T-cell (primary cell): ENCODE data around the gene PDCD7. TPM values are rescaled to one million over a fixed set of nuclear protein-coding genes. Genes with fewer than 3 reads are reported as not detected.
"Not testable (repeated sequence)": the region's sequence is repeated elsewhere in the genome, so short reads cannot be mapped to it uniquely, and the experiment has no call there.

Experiments used
- ATAC-seq, 4 experiments: fragments of 200-7000 bp in 3 of 4; fragments of 150-1000 bp in 1 of 4; cut with Tn5 transposase; replicated peaks in 1 of 4; 1 replicate in 3 of 4; 2 replicates in 1 of 4; pipeline ENCODE4 v1.10.0; 2021; ENCODE audit warnings: moderate library complexity in 3 of 4, mild to moderate bottlenecking in 2 of 4, moderate number of reproducible peaks in 1 of 4
- CTCF ChIA-PET, 2 donors: fragments of 300-600 bp; sonication (Branson Sonifier 250); formaldehyde crosslinking; loops; one replicate each; lab custom pipeline; 2022; ENCODE audit warnings: antibody characterized with exemption in 2 of 2; lab: Charles Lee
- POLR2A ChIA-PET, 2 donors: fragments of 300-600 bp; sonication (Branson Sonifier 250); formaldehyde crosslinking; loops; one replicate each; lab custom pipeline; 2022; ENCODE audit warnings: antibody characterized with exemption in 2 of 2; lab: Charles Lee
- DNase-seq, 35 experiments: peaks; one replicate each; pipeline versions ENCODE4 v3.0.0 to v3.0.0-alpha.2; 2013 to 2023
- H3K27ac ChIP-seq: one replicate; pipeline ENCODE4 v1.5.1; 2013; ENCODE audit warnings: low read length
- H3K27me3 ChIP-seq, 2 experiments: replicated peaks in 1 of 2; 1 replicate in 1 of 2; 2 replicates in 1 of 2; pipeline versions ENCODE4 v1.6.1 to v1.7.0; 2013; ENCODE audit warnings: low read length in 1 of 2, mixed read lengths in 1 of 2; ENCODE audit not compliant: control insufficient read depth in 2 of 2, insufficient read depth in 2 of 2; ENCODE audit errors: extremely low read depth in 1 of 2
- H3K36me3 ChIP-seq, 2 donors: 1 replicate in 1 of 2; 2 replicates in 1 of 2; pipeline versions ENCODE4 v1.6.1 to v1.7.0; 2013; ENCODE audit warnings: low read length in 1 of 2; ENCODE audit not compliant: control insufficient read depth in 2 of 2, insufficient read depth in 1 of 2; ENCODE audit errors: extremely low read depth in 1 of 2
- H3K4me1 ChIP-seq, 2 experiments: 1 replicate in 1 of 2; 2 replicates in 1 of 2; pipeline versions ENCODE4 v1.6.1 to v1.7.0; 2013; ENCODE audit warnings: low read length in 2 of 2, mixed read lengths in 1 of 2; ENCODE audit not compliant: insufficient read depth in 2 of 2, control insufficient read depth in 1 of 2; ENCODE audit errors: extremely low read depth in 1 of 2
- H3K4me3 ChIP-seq, 2 donors: 1 replicate in 1 of 2; 2 replicates in 1 of 2; pipeline versions ENCODE4 v1.5.1 to v1.7.0; 2013; ENCODE audit warnings: mild to moderate bottlenecking in 2 of 2, low read length in 1 of 2, moderate library complexity in 1 of 2; ENCODE audit not compliant: control insufficient read depth in 1 of 2; ENCODE audit errors: extremely low read depth in 1 of 2
- H3K9me3 ChIP-seq: 2 replicates; pipeline ENCODE4 v1.7.0; 2013
- H3K27ac Mint-ChIP-seq, 2 donors: one replicate each; pipeline ENCODE4 v1.8.0; 2020 to 2021; ENCODE audit warnings: mild to moderate bottlenecking in 2 of 2, mixed read lengths in 2 of 2
- H3K27me3 Mint-ChIP-seq, 2 donors: one replicate each; pipeline ENCODE4 v1.8.0; 2021 to 2022; ENCODE audit warnings: mixed read lengths in 2 of 2
- H3K36me3 Mint-ChIP-seq: one replicate; pipeline ENCODE4 v1.8.0; 2021; ENCODE audit warnings: mixed read lengths
- H3K4me1 Mint-ChIP-seq, 3 donors: one replicate each; pipeline ENCODE4 v1.8.0; 2020 to 2022; ENCODE audit warnings: mixed read lengths in 3 of 3, mild to moderate bottlenecking in 1 of 3
- H3K4me3 Mint-ChIP-seq, 3 donors: one replicate each; pipeline ENCODE4 v1.8.0; 2020 to 2022; ENCODE audit warnings: mild to moderate bottlenecking in 3 of 3, mixed read lengths in 3 of 3, moderate library complexity in 3 of 3
- H3K9me3 Mint-ChIP-seq, 3 donors: one replicate each; pipeline ENCODE4 v1.8.0; 2020 to 2022; ENCODE audit warnings: mixed read lengths in 3 of 3
- WGBS: methylation state at CpG from one replicate; pipeline ENCODE4 v1.1.5; 2013; ENCODE audit warnings: missing lambda C conversion rate; ENCODE audit not compliant: insufficient coverage; 5-methylcytosine and 5-hydroxymethylcytosine counted together
- total RNA-seq, 35 experiments: library from RNA in 6 of 35; stranded (reverse) in 6 of 35; fragments of 120-200 nt in 1 of 35; gene quantifications; one replicate each; pipeline versions ENCODE4 v1.2.1 to v1.2.4 and lab custom pipeline; 2013 to 2026

Gene PDCD7, protein sequence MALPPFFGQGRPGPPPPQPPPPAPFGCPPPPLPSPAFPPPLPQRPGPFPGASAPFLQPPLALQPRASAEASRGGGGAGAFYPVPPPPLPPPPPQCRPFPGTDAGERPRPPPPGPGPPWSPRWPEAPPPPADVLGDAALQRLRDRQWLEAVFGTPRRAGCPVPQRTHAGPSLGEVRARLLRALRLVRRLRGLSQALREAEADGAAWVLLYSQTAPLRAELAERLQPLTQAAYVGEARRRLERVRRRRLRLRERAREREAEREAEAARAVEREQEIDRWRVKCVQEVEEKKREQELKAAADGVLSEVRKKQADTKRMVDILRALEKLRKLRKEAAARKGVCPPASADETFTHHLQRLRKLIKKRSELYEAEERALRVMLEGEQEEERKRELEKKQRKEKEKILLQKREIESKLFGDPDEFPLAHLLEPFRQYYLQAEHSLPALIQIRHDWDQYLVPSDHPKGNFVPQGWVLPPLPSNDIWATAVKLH
- total RNA-seq, result 10 to 100 TPM; 33.2 to 43.6 (median 36.7) TPM
- 25.7 TPM for total RNA-seq (2013)
- total RNA-seq (lab: John Stamatoyannopoulos, UW), result 29.4 to 57.9 (median 44.7) reads per million in 29 experiments

DNA sequence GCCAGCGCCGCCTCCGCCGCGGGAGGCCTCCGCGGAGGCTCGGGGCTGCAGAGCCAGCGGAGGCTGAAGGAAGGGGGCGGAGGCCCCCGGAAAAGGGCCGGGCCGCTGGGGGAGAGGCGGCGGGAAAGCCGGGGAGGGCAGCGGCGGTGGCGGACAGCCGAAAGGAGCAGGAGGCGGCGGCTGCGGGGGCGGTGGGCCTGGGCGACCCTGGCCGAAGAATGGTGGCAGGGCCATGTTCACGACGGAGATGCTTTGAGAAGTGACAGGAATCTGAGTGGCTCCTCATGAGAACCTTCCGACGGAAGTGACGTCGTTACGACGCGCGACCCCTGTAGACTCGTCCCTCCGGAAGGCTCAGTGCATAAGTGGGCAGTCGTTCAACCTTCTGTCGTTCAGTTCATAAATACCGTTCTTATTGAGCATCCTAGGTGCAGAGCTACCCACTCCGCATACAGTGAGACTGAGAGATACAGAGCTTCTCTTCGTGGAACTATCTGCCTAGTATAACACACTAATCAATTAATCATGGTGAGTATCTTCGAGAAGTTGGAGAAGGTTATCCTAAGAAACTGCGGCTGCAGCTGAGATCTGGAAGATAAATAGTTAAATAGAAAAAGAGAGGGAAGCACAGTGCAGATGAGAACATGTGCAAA, at the start of gene PDCD7:
Gene PDCD7 (minus strand): TSS at position 261 of the 653 bp plus-strand sequence. CDS start 27 bp downstream, at position 234.
- H3K27ac Mint-ChIP-seq, result peak within 1 kb of the TSS; percentile 84 to 90

DNA sequence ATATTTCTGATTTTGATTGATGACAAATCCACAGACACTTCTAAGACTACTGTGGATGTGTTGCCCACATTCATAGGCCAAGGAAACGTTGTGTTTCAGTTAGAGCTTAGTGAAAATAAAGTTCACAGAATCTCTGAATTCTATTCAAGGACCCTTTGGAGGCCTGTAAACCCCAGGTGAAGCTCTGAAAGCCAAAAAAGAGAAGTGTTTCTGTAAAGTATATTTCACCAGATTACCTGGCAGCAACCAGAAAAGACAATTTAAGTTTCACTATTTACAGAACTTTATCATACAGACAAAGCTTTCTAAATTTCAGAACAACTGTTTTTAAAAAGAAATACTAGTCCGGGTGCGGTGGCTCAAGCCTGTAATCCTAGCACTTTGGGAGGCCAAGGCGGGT, 48.9 kb upstream of the PDCD7 start:
- no peaks in the 10 kb centered on the region for H3K9me3 ChIP-seq
- peaks cover 8% of the 10 kb centered on the region for H3K36me3 Mint-ChIP-seq
- no peak overlapping the region for H3K27ac ChIP-seq
- ATAC-seq (no peak), DNase-seq (no peak)
- peaks cover 37 to 45% (median 40%) of the 10 kb centered on the region in 3 donors for H3K4me1 Mint-ChIP-seq
- H3K36me3 ChIP-seq, result peaks cover 0 to 18% of the 10 kb centered on the region in 2 donors
- CTCF ChIA-PET, result interaction anchor here in 1 of 2 donors (0.6 to 0.7 kb wide), 2 partner anchors 10 to 688 kb away, joined by 6 to 8 read pairs; no protein-coding TSS in a partner anchor
- no peaks in the 10 kb centered on the region for H3K9me3 Mint-ChIP-seq
- H3K27me3 Mint-ChIP-seq, result no peaks in the 10 kb centered on the region
- POLR2A ChIA-PET, result interaction anchor here (0.6 to 1.2 kb wide), 4 partner anchors 48 to 752 kb away, joined by 3 to 4 read pairs (median 3); partner anchors contain the start of genes PDCD7 (in 1 of the 2) and RNU5B-1 (in 1 of the 2)
- H3K4me3 ChIP-seq, result no peak overlapping the region
- H3K27ac Mint-ChIP-seq, result peak overlapping the region in 1 of 2 donors; percentile 28
- H3K4me1 ChIP-seq, result peaks cover 15 to 17% of the 10 kb centered on the region in 2 experiments
- no peaks in the 10 kb centered on the region for H3K27me3 ChIP-seq
- H3K4me3 Mint-ChIP-seq, result peak overlapping the region; percentile 90 to 95 (median 93)
- 80% methylated on average over 3 of the region's 4 CpGs for WGBS

More for the DNA sequence above, at the start of gene PDCD7:
- Histone ChIP-seq H3K4me3 (peak within 1 kb of the TSS; percentile 55 to 90), H3K27ac (peak within 1 kb of the TSS; percentile 67), H3K4me1 (peaks cover 3 to 24% of the 10 kb centered on the region in 2 experiments), H3K36me3 (peaks cover 3 to 11% of the 10 kb centered on the region in 2 donors), H3K9me3 (no peaks in the 10 kb centered on the region), H3K27me3 (peaks cover 0 to 3% of the 10 kb centered on the region in 2 experiments)
- ChIA-PET POLR2A (interaction anchor here (0.5 to 0.9 kb wide), 4 partner anchors 15 to 52 kb away, joined by 3 to 4 read pairs (median 4); partner anchors contain the start of gene CLPX (in 1 of the 2)), CTCF (interaction anchor here in 1 of 2 donors (0.7 kb wide), 1 partner anchor 52 kb away, joined by 3 read pairs; the partner anchor contains the start of gene CLPX)
- ATAC-seq (peak; percentile 92 to 97 (median 94)), DNase-seq (peak; percentile 56 to 95 (median 83))
- Mint-ChIP-seq H3K27me3 (no peaks in the 10 kb centered on the region), H3K36me3 (peaks cover 18% of the 10 kb centered on the region), H3K9me3 (peaks cover 0 to 5% (median 0%) of the 10 kb centered on the region in 3 donors), H3K4me3 (peak within 1 kb of the TSS; percentile 89 to 95 (median 90)), H3K4me1 (peaks cover 34 to 38% (median 38%) of the 10 kb centered on the region in 3 donors)
- under 1% methylated on average over 41 of the region's 45 CpGs for WGBS

- not testable (repeated sequence) for H3K27me3 ChIP-seq, ATAC-seq, H3K36me3 Mint-ChIP-seq, H3K9me3 Mint-ChIP-seq, H3K27me3 Mint-ChIP-seq, H3K27ac Mint-ChIP-seq, H3K27ac ChIP-seq, H3K9me3 ChIP-seq, DNase-seq, H3K4me3 ChIP-seq
- ChIA-PET CTCF (interaction anchor here in 1 of 2 donors (0.6 to 0.7 kb wide), 2 partner anchors 9 to 689 kb away, joined by 6 to 8 read pairs; no protein-coding TSS in a partner anchor), POLR2A (interaction anchor here (0.6 to 1.2 kb wide), 4 partner anchors 48 to 752 kb away, joined by 3 to 4 read pairs (median 3); partner anchors contain the start of genes PDCD7 (in 1 of the 2) and RNU5B-1 (in 1 of the 2))
- 82% methylated on average over 6 of the region's 15 CpGs for WGBS
- Mint-ChIP-seq H3K4me3 (peak overlapping the region in 1 of 3 donors; percentile 93), H3K4me1 (peaks cover 37 to 45% (median 40%) of the 10 kb centered on the region in 3 donors)
- Histone ChIP-seq H3K4me1 (peaks cover 15 to 17% of the 10 kb centered on the region in 2 experiments), H3K36me3 (peaks cover 0 to 25% of the 10 kb centered on the region in 2 donors)
Observed at GRCh38 chr15:65181582-65182353, 48.2 kb upstream of the PDCD7 start.

DNA sequence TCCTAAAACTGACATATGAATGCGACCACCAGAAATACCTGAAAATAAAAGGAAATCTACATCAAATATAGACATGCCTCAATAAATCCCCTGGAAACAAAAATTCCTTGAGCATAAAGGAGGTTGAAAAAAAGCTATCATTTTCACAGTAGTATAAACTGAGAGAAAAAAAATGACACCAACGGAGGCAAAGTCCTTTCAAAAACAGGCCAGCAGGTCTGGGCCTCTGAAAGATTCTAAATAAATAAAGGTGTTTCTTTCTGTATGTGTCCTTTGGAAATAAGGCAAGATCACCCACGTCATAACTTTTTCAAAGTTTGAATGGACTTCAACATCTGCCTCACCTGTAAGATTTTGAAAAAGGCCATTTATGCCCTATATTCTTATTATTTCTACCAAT, 46.6 kb upstream of the PDCD7 start:
- H3K4me3 Mint-ChIP-seq, result no peak overlapping the region
- ChIA-PET CTCF (no interaction called here), POLR2A (interaction anchor here in 1 of 2 donors (0.5 to 0.6 kb wide), 4 partner anchors 20 to 870 kb away, joined by 3 to 4 read pairs (median 4); no protein-coding TSS in a partner anchor)
- peaks cover 10 to 11% of the 10 kb centered on the region in 2 experiments for H3K4me1 ChIP-seq
- no peaks in the 10 kb centered on the region for H3K9me3 Mint-ChIP-seq
- peaks cover 34 to 44% (median 37%) of the 10 kb centered on the region in 3 donors for H3K4me1 Mint-ChIP-seq
- H3K9me3 ChIP-seq, result no peaks in the 10 kb centered on the region
- no peak overlapping the region for H3K4me3 ChIP-seq
- peaks cover 16% of the 10 kb centered on the region for H3K36me3 Mint-ChIP-seq
- DNase-seq (no peak), ATAC-seq (no peak)
- H3K27ac Mint-ChIP-seq, result no peak overlapping the region
- no peak overlapping the region for H3K27ac ChIP-seq
- H3K27me3 Mint-ChIP-seq, result no peaks in the 10 kb centered on the region
- peaks cover 0 to 35% of the 10 kb centered on the region in 2 donors for H3K36me3 ChIP-seq
- H3K27me3 ChIP-seq, result no peaks in the 10 kb centered on the region
- no CpG with 5 or more reads among the region's 3 CpGs for WGBS

GRCh38 chr15:65177901-65178300, 44.3 kb upstream of the PDCD7 start:
- DNase-seq (no peak), ATAC-seq (no peak)
- Histone ChIP-seq H3K27ac (no peak overlapping the region), H3K4me3 (no peak overlapping the region), H3K27me3 (no peaks in the 10 kb centered on the region), H3K4me1 (peaks cover 5 to 6% of the 10 kb centered on the region in 2 experiments), H3K36me3 (peaks cover 0 to 48% of the 10 kb centered on the region in 2 donors), H3K9me3 (no peaks in the 10 kb centered on the region)
- no CpG with 5 or more reads among the region's 1 CpG for WGBS
- H3K36me3 Mint-ChIP-seq, result peaks cover 21% of the 10 kb centered on the region
- POLR2A ChIA-PET, result no interaction called here
- no peak overlapping the region for H3K27ac Mint-ChIP-seq
- H3K4me1 Mint-ChIP-seq, result peaks cover 20 to 35% (median 32%) of the 10 kb centered on the region in 3 donors
- H3K27me3 Mint-ChIP-seq, result no peaks in the 10 kb centered on the region
- H3K9me3 Mint-ChIP-seq, result no peaks in the 10 kb centered on the region
- no peak overlapping the region for H3K4me3 Mint-ChIP-seq
- CTCF ChIA-PET, result interaction anchor here in 1 of 2 donors (0.5 to 0.6 kb wide), 2 partner anchors 383 to 629 kb away, joined by 4 to 5 read pairs; no protein-coding TSS in a partner anchor
